ENCODE results near the gene RGSL1. TPM values are rescaled to one million over a fixed set of nuclear protein-coding genes. Genes with fewer than 3 reads are reported as not detected.

The RGSL1 gene
- total RNA-seq, 2 donors from 2014 or later, result not detected

DNA sequence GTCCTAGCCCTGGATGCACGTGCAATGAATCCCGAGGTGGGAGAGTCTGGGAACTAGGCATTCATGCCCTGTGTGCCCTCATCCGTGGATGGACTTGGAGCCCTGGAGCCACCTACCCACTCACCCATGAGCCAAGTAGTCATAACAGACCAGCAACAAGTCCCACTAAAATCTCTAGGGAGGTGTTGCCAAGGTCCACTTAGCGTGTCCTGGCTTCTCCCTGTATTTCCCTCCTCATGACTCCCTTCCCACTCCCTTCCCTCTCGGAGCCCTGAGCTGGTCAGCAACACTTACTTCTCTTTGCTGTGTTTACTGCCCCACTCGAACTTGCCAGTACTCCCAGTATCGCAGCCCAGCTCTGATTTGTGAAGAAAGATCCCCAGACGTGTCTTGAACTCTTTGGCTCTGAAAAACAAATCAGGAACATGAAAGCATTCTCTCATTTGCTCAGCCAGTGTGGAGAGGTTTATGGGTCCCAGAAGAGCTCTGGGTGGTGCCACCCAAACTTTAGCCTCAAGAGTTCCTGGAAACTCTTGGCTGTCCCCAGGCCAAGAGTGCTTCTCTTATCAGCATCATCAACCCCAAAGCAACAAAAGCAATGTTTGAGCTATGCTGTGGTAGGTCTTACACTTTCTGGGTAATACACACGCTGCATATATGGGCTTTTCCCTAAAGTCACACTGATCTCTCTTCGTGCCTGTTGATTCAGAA, 153.1 kb downstream of the RGSL1 start:
- ATAC-seq, result no peak
- intact Hi-C loops (cut with DNase I), result loop anchor here in 1 of 2 donors (1.0 kb wide), 1 partner anchor 179 kb away; no protein-coding TSS in a partner anchor
- no peak for DNase-seq

DNA sequence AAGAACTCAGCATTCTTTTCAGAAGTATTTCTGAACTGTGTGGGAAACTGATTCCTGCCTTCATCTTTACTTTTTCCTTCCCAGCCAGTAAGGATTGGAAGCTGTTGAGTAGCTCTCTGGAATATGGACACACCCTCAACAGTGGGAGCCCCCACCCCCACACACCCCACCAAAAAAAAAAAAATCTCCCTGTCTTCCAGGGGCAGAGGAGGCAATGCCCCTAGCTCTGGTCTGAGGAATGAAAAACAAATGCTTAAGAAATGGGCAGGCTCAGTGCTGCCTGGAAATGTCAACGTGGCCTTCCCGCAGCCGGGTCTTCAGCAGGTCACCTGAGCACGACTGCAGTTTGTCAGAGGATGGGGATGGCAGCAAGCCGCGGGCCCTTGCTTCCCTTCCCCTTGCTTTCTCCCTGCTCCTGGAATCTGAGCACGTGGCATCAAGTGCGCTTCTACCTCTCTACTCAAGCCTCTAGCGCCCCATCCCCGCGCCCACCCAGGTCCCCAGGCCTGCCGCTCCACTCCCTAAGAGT, 153.8 kb downstream of the RGSL1 start:
- DNase-seq, result no peak
- intact Hi-C loops (cut with DNase I), result no loop called here
- ATAC-seq, result peak; percentile 1 to 4

DNA sequence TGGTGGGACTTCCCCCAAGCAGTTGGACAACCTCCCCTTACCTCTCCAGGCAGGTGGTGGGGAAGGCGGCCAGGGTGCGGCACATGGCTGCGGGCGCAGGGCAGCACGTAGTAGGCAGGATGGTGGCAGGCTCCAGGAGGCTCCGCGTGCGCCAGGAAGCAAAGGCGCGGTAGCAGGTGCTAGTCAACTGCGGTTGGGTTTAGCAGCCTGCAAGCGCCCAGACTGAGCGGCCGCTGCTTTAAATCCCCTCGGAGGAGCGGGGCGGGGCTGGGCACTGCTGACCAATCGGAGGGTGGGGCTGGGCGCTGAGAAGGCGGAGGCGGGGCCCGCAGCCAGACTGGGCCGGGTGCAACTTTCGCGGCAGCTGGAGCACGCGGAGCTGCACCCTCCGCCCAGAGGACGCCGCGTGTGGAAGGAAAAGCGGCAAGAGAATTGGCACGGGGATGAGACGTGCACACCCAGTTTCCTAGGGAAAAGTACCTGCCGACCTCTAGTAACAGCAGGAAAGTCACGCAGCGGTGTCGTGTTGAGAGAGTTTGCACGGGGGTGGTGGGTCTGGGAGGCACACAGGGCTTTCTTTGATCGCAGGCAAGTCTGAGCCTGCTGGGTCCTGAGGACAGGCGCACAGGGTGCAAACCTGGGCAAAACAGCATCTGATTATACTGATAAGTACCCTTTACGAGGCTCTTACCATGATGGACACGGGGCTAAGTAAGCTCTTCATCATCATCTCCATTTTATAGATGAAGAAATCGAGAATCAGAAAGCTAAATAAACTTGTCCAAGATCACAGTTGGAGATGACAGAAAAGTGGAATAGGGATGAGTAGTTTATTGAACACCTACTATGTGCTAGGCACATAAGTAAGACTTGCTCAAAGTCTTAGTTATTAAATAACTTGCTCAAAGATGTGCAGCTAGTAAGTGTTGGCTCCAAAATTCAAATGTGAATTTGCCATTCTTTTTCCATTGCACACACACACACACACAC, 154.5 kb downstream of the RGSL1 start, which contains the start of gene RGS16:
RGS16 (minus strand) TSS at position 215 of the 990 bp plus-strand sequence; CDS start at position 85, 130 bp downstream.
- intact Hi-C loops (cut with DNase I), result no loop called here
- ATAC-seq (peak; percentile 98 to 99), DNase-seq (peak; percentile 96)

DNA sequence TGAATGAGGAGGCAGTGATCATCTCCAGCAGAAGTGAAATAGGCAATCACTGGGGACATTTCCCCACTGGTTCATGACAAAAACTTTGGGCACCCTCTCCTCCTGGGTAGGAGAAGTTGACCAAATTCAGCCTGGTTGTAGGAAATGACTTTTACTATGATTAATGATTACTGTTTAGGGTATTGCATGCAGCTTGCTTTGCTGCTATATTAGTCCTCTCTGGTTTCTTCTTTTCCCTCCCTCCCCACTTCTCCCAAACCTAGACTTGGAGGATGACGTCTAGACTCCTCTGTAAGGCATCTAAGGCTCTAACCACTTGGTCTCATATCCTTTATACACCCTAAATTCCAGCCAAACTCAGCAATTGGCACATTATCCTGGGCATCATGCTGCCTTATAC, 157.6 kb downstream of the RGSL1 start:
- intact Hi-C loops (cut with DNase I), result no loop called here

DNA sequence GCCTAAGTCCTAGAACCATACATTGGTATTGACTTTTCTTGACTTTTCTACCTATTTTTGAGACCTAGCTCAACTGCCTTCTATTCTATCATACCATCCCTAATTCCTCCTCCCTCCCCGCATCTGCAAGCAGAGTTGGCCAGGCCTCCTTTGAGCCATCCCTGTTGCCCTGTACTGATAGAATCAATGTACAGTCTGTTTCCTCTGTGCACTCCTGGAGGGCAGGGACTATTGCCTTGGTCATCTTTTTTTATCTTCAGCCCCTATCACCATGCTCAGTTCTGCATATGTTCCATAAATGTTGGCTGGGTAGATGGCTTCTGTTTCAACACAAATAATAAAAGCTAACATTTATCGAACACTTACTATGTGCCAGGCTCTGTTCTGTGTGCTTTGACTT, 158.3 kb downstream of the RGSL1 start:
- intact Hi-C loops (cut with DNase I), result no loop called here
- ATAC-seq (no peak), DNase-seq (no peak)

More for the DNA sequence above, 157.6 kb downstream of the RGSL1 start:
- ATAC-seq (no peak), DNase-seq (no peak)

DNA sequence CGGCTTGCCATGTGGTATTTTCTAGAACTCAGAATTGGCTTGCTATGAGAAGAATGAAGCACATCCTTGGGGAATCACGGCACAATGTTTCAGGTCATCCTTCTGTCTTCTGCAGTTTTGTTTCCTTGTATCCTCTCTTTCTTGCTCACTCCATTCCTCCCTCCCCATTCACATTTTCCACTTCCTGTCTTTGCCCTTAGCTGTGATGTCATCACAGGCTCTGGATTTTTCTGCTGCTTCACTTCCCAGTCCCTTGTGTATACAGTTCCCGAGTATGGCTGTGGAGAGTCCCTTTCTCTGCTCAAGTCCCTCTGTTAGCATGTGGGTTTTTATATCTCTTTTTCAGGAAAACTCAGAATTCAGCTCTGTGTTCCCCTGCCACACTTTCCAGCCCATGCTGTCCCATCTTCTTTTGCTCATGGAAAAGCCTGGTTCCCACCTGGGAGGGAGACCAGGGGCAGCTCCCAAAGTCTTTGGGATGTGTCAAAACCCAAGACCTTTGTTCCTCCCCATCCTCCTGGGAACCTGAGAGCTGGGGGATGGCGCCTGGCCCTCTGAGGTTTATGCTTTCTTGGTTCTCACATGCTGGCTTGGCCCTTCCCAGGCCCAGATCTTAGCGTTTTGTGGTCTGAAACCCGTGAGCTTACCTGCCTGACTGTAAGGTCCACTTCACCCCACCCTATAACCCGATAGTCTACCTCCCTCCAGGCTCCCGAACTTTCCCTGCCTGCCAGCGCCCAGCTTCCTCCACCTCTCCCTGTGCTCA, 159.1 kb downstream of the RGSL1 start:
- no peak for DNase-seq
- intact Hi-C loops (cut with DNase I), result no loop called here
- no peak for ATAC-seq

Other genes starting within 250 kb of the RGSL1 start
- 100 to 1,000 TPM; 462 to 760 TPM for gene GLUL, start 58.4 kb upstream of the RGSL1 start, total RNA-seq
- gene TEDDM1, start 49.5 kb upstream of the RGSL1 start, total RNA-seq, result not detected
- 1 to 10 TPM; 4.1 to 4.9 TPM for gene RNASEL, start 139.1 kb downstream of the RGSL1 start, total RNA-seq
- gene RGS16, start 154.2 kb downstream of the RGSL1 start, total RNA-seq, result 1 to 10 TPM; 1.5 to 3.3 TPM
- gene RGS8, start 234.4 kb downstream of the RGSL1 start, total RNA-seq, result under 1 TPM; 0.05 to 0.18 TPM

All from left cardiac atrium (tissue), 4 donors.